HG02870 (cell line): ENCODE data around the gene AGMO.

ENCODE experiments used
- ATAC-seq: cut with Tn5 transposase; IDR thresholded peaks from one replicate; pipeline ENCODE4 v1.9.1; 2021; ENCODE audit warnings: mild to moderate bottlenecking, moderate library complexity; ENCODE audit not compliant: unreplicated experiment

AGMO gene

GRCh38 chr7:15504351-15504750 lies 57.5 kb downstream of the AGMO start:
- ATAC-seq: no peak

DNA sequence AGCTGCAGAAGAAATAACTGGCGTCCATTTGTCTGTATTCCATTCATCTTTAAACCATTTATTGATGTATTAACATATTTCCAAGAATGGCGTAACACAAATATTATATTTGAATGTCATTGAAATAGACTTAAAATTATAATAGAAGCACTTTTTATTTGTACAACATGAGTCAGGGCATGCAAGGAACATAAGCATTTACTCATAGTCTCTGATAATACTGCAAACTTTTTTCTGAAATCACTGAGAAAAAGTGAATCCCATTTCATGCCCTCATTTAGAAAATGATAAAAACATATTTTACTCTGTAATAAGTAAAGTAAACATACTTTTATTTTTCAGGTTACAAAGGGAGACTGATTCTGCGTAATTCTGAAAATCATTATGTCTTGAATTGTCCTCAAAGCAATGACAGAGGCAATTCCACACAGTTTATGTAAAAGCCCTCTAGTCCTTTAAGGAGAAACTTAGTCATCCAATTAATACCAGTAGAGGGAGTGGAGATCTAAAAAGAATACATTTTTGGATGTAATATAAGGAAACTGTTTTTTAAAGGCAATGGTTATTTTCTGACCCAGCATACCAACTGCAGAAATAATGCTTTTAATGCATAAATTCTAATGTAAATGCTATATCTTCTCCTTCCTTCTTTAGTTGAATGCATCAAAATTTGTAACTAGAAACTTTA lies 58.1 kb downstream of the AGMO start:
- no peak for ATAC-seq

- ATAC-seq: no peak
These were observed 63.4 kb downstream of the AGMO start for GRCh38 chr7:15498465-15498864.

GRCh38 chr7:15495170-15495569 lies 66.6 kb downstream of the AGMO start:
- ATAC-seq: no peak

DNA sequence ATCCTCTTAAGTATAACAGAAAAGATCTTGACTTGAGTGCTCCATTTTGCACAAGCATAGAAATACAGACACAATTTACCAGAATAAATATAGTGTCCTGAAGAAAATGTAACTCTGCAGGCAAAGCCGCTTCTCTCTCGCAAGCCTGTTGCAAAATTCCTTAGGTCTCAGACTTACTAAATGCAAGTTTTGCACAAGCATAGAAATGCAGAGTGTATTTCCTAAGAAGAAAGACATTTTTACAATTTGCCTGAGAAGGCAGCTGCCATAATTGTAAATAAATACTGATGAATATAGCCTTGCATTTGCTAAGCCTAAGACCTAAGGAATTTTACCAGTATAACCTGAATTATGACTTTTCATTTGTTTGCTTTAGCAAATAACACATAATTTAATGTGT lies 67.1 kb downstream of the AGMO start:
- no peak for ATAC-seq

DNA sequence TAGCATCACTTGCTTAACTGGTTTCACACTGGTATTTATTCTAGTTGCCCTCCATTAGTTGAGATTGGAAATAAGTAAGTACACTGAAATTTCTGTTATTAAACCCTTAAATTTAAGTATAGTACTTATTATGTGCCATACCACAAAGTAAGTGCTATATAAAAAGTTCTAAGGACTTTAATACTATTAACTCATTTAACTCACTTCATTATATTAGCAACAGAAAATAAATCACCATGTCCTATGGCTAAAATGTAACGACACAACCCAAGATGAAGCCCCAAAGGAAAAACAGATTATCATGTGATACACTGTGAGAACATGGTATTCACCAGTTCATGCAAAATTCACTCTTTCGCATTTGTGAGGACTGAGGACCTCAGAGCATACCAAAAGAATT lies 70.5 kb downstream of the AGMO start:
- ATAC-seq: no peak

DNA sequence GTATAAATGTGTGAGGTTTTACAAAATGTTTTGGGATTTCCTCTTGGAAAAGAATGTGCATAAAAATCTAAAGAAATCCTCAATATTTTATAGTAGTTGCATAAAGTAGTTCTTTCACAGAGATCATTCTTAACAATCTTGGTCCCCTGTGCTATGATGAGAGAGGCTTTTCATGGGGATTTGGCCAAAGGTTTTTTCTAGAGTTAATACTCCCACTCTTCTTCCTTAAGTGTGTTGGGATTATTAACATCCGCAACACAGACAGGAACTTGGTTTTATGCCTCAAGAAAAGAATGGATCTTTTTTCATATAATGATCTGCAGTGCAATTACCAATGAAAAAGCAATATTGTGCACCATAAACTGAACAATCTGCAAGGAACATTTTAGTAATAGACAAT lies 71.5 kb downstream of the AGMO start:
- ATAC-seq: no peak

GRCh38 chr7:15489861-15490260 lies 72.0 kb downstream of the AGMO start:
- ATAC-seq: no peak

DNA sequence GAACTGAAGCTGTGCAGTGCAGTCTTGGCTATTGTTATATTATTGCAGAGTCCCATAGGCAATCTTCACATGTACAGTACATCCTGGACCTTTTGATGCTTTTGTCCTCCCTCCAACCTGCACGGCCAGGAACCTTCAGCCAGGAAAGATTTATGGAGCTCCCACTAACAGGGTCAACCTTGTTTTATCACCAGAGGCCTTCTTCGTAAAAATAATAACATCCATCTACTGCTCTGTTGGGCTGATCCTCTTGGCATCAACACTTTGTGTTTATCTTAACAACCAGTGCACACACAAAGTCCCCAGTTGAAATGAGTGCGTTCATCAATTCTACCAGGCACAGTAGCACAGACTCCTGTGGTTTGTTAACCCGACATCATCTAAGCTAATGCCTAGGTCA lies 72.4 kb downstream of the AGMO start:
- ATAC-seq: no peak

DNA sequence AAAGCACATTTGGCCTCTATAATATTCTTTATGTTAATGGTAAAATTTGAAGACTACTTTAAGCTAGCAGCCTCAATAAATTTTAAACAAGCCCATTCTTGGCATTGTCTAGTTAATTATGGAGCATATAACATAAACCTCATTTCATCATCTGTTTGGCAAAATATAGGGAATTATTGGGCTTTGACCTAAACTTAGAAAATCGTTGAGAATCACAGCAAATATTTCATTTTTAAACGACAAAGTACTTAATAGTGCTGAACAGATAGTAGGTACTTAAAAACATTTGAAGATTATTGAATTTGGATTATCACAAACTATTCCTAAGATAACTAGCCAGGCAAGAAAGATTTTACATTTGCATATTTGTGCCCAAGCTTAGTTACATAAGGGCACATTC lies 73.4 kb downstream of the AGMO start:
- ATAC-seq: no peak

DNA sequence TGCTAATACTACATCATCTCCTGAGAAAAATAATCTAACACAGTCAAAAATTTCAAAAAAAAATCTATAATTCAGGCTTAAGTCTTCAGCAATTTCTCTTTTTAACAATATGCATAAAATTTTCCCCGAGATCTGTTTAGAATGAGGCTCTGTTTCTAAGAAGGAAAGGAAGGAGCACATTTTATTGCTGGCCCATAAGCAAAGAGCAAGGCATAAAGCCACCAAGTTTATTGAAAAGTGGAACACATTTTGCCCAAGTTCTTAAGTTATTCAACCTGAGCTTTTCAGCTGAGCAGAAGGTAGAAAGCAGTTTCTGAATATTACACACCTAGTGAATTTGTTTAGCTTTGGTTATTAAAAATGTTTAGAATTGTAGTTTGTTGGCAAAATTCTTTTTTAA lies 73.9 kb downstream of the AGMO start:
- no peak for ATAC-seq

DNA sequence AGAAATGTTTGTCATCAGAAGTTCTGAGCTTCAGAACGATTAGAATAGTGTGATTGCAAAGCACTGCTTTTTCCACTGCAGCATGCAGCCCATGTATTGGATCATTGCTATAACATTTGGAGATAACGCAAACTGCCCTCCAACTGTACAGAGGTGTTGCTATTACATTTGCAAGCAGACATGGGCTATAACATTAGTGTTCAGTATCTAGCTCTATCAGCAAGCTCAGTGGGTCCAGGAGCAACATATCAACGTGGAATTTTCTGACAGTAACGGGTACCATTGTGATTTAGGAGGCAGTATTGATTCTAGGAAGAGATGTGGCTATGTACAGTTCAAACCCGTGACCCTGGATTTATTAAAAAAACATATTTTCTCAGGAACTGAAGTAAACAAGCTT lies 75.8 kb downstream of the AGMO start:
- no peak for ATAC-seq

DNA sequence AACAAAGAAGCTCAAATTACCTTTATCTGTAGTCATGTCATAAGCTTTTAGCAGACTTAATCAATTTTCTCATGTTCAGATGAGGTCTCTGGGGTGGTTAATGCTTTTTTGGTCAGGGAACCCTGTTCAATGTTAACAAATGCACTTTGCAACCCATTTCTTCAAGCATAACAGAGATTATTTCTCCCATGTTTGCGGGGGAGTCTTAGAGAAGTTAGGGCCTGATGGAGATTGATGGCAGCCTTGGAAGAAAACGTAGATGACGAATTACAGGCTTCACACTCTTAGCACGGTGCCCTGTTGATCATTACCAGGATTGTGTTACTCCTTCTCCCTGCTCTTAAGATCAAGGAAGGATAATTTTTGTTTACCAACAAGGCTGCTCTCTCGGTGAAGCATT lies 76.4 kb downstream of the AGMO start:
- ATAC-seq: no peak

- ATAC-seq: no peak
These were observed 80.7 kb downstream of the AGMO start for GRCh38 chr7:15481132-15481531.

- no peak for ATAC-seq
These were observed 83.4 kb downstream of the AGMO start for GRCh38 chr7:15478401-15478800.

DNA sequence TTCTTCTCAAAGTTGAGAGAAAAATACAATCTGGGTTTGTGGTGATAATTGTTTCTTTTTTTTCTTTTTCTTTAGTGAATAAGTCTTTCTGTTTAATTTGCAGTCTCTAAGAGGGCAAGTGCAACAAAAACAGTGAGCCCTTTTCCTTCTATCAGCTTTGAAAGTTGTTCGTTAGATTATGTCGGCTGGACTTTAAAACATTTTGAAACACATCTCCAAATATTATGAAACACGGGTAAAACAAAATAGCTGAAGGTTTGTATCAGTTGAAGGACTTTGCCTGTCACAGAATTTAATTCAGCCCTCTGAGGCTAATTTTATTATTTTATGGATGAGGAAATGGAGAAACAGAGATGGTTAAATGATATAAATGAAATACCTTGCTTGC lies 85.3 kb downstream of the AGMO start:
- no peak for ATAC-seq

DNA sequence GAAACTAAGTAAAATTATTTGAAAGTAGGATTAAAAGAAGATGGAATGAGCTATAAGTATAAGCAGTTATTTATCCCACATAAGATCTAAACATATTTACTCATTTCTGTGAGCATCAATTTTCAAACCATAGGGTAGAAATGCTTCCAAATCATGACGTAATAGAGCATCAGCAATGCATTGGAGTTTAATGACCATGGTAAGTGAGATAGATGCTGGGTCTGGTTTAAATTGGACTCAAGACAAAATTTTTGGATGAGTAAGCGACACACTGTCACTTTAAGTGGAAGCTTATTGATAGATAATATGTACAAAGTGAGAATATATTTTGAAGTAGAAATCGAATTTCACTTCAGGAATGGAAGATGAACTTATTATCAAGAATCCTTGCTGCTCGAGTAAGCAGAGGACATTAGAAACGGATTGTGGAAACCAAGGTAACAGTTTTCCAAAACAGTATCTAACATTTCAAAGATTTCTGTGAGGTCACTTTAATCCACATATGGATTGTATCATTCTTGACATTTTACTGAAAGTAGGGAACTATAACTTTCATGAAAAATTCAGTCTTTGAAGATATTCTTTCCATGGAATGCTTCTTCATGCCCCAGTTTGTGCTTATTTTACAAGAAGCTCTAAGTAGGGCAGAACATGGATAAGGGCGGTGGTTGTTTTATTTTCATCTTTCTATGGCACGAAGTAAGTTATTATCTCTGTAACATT lies 85.8 kb downstream of the AGMO start:
- no peak for ATAC-seq

GRCh38 chr7:15471669-15471950 lies 90.2 kb downstream of the AGMO start:
- ATAC-seq: no peak

DNA sequence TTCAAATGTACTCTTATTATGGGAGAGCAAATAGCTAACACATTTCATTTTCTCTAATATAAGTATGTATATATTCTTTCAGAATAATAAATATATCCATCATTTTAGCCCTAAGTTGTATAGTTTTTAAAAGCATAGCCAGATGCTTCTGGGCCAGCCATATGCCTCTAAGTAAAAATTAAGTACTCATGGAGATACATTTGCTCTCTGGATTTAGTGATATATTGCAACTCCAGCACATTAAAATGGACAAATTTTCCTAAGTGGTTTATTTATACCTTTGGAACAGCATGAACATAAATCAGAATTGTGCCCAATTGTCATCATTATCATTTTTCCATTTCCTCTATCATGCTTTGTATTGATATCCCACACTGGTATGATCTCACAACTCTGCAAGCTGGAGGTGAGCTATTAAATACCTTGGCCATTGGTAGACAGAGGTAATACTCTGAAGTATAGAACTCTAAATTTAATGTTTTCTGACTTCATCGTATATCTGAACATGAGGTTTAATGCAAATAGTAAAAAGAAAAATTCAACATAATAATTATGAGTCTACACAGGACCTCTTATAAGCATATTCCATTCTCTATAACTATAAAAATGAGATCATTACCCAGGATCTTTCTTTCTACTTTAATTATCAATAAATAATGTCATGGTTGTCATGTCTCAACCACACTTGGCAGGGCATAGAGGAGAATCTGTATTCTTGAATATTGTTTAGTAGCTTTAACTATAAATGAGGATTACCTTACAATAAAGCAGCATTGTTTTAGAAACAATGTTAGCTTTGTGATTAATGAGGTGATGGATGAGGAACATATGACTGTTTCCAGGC lies 90.8 kb downstream of the AGMO start:
- no peak for ATAC-seq

DNA sequence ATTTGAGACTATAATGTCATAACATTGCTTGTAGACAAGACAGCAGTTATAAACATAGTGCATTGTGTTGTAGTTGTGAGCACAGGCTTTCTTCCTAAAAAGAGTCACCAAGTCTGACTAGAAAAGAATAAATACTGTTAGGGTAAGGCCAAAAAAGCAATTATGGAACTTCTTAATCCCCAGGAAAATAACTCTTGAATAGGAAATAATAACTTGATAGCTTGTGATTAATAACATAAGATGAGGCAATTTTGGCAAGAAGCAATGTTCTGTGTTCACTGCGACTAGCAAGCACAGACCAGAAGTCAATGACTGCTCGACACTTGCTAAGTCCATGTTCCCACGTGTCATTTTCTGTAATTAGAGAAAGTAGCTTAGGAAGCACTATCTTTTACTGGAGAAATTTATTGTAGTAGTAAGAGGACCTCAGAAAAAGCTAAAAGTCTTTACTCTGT lies 97.1 kb downstream of the AGMO start:
- no peak for ATAC-seq

- ATAC-seq: no peak
These were observed 97.8 kb downstream of the AGMO start for GRCh38 chr7:15463801-15464666.
